GM04504 (cell line): ENCODE results near the gene OSGIN1.
"Not testable (repeated sequence)": the region's sequence is repeated elsewhere in the genome, so short reads cannot be mapped to it uniquely, and the experiment has no call there.

ENCODE experiments used
- DNase-seq: peaks from one replicate; pipeline ENCODE4 v3.0.0-alpha.2; 2012; ENCODE audit warnings: low read depth

OSGIN1 gene

DNA sequence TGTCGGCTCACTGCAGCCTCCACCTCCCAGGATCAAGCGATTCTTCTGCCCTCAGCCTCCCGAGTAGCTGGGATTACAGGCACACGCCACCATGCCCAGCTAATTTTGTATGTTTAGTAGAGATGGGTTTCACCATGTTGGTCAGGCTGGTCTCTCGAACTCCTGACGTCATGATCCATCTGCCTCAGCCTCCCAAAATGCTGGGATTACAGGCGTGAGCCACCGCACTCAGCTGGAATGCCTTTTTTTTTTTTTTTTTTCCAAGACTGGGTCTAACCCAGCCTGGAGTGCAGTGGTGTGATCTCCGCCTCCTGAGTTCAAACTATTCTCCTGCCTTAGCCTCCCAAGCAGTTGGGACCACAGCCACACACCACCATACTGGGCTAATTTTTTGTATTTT lies 11.5 kb upstream of the OSGIN1 start:
- DNase-seq = not testable (repeated sequence)

DNA sequence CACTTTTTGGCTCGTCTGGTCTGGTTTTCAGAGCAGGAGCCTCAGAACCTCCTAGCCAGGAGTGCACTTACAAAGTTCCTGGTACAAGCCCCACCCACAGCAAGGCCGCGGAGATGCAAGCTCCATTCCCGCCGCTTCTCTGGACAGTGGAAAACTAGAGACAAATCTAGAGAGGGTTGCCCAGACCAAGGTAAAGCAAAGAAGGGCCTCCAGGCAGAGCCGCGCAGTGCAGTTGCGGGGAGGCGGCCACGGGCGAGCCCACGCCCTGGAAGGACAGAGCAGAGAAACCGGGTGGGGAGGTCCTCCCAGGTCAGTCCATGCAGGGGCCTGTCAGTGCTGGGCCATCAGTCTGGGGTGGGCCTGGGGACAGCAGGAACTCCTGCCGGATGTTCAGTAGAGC lies 11.0 kb upstream of the OSGIN1 start:
- no peak for DNase-seq

DNA sequence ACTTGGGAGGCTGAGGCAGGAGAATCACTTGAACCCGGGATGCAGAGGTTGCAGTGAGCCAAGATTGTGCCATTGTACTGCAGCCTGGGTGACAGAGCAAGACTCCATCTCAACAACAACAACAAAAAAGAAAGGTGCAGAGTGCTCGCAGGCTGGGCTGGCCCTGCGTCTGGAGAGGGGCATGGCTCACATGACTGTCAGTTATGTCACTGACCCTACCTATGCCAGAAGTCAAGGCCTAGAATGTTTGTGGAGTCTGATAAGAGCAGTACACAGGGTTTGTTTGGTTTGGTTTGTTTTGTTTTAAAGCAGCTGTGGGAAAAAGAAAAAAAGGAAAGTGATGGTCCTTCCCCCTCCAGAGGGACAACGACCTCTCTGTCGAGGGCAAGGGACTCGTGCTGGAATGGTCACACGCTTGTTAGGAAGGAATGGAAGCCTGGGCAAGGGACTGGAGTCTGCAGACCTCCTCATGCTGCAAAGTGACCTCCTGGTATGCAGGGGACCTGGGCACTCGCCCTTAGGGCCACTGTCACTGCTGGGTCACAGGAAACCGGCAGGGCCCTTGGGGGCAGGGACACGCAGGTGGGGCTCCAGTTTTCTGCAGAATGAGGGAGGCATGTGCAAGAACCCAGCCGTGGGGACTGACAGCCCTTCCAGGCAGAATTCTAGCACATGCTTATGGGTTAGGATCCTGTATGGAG lies 10.1 kb upstream of the OSGIN1 start:
- DNase-seq = no peak

- DNase-seq = no peak
These were observed 9.5 kb upstream of the OSGIN1 start for GRCh38 chr16:83943516-83944050.

DNA sequence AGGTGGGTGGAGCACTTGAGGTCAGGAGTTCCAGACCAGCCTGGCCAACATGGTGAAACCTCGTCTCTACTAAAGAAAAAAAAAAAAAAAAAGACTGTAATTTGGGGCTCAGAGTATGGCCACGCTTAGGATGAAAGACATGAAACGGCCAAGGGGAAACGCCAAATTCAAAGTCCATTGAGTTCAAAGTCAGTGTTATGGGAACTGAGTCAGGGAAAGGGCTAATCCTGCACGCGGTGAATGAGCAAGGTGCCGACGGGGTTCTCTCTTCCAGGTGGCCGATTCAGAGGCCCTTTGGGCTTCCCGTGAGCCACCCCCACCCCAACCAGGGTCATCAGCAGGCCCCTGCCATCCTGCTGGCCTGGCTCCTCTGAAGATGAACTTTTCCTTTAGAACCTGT lies 7.5 kb upstream of the OSGIN1 start:
- no peak for DNase-seq

GRCh38 chr16:83946154-83946780 lies 6.8 kb upstream of the OSGIN1 start:
- no peak for DNase-seq

DNA sequence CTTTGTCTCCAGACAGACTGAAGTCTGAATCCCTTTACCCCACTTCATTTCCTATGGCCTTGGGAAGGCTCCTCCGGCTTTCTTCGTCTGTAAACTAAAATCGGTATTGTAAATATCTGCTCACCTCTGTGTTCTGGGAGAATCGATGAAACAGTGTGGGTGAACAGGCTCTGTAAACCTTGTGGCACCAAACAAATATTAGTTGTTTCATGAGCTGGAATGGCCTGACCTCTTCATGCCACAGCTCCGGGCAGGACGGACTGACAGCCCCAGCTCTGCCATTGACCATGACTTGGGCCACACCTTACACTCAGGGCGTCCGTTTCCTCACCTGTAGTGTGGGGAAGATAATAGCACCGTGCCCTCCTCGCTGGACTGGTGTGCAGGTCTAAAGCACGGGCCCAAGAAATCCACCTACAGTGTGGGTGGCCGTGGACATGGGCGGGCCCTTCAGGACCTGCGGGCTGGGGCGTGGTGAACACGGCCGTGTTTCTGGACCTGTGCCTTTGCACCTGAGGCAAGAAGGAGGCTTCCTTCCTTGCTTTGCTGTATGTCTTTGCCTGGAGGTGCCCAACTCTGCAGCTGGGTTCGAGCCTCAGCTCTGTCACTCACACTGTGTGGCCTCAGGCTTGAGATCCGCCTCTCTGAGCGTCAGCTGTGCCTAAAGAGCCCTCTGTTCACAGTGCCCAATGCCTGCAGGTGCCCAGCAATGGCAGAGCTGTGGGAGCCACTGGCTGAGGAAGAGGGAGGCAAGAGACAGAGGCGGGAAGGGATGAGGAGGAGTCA lies 6.1 kb upstream of the OSGIN1 start:
- DNase-seq = no peak

- DNase-seq = no peak
These were observed 5.3 kb upstream of the OSGIN1 start for GRCh38 chr16:83947642-83948234.

DNA sequence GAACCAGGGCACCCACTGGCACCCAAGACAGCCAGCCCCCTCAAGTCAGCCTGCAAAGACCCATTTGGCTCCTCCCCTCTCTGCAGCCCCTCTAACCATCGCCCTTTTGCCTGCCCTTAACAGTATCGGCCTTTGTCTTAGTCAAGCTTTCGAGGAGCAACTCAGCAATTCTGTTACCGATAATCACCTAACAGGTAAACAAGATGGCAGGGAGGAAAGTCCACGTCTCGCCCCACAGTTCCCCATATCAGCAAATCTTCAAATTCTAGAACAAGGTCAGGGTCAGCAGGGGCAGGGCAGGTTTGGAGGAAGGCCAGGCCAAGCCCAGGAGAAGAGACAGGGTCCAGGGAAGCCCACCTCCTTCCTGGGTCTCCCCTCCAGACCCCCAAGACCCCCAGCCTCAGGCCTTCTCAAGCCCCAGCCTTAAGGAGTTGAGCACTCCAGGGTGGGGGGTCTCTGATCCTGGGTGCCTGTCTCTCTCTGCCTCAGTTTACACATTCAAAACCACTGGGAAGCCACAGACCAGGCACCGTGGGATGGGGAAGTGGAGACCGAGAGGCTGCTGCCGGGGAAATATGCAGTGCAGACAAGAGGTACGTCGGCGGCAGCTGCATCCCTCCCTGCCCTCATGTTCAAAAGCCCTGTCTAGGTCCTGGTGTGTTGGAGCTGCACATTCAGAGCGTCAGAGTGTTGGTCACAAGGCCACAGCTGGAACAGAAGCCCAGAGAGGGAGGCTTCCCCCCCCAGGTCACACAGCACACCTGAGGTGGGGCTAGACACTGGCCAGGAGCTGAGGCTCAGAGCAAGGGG lies 3.9 kb upstream of the OSGIN1 start:
- DNase-seq = no peak

- no peak for DNase-seq
These were observed 3.4 kb upstream of the OSGIN1 start for GRCh38 chr16:83949724-83950001.

- not testable (repeated sequence) for DNase-seq
These were observed 2.1 kb upstream of the OSGIN1 start for GRCh38 chr16:83950862-83951399.

DNA sequence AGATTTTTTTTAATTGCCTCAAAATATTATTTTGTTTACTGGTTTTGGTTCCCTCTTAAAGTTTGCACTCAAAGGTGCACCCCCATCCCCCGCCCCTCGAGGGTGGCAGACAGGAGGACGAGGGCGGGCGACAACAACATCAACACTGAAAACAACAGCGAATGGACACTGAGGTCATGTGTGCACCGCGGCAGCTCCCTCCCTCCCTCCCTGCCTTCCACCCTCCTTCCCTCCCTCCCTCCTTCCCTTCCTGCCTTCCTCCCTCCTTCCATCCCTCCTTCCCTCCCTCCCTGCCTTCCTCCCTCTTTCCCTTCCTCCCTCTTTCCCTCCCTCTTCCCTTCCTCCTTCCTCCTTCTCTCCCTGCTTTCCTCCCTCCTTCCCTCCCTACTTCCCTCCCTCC lies 1.5 kb upstream of the OSGIN1 start:
- DNase-seq = no peak

GRCh38 chr16:83952587-83952939 lies 477 bp upstream of the OSGIN1 start:
- no peak for DNase-seq

- DNase-seq = no peak
These were observed 946 bp downstream of the OSGIN1 start for GRCh38 chr16:83953796-83954576.

DNA sequence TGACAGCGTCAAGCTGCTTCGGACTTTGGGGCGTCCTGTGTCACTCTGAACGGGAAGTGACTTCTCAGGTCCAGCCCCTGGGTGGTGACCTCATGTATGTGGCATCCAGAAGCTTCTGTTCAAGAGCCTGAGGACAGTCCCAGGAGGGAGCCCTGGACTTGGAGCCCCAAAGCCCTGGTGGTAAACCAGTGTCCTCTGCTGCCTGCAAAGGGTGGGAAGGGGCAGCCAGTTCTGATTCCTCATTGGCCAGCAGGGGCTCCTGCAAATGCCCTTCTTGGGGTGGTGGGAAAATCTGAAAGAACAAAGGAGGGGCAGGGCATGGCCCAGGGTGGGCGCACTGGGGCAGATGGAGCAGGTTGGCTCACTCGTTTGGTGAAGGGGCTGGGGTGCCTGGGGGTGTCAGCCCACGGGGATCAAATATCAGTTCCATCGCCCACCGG lies 1.6 kb downstream of the OSGIN1 start:
- DNase-seq = peak; percentile 34

DNA sequence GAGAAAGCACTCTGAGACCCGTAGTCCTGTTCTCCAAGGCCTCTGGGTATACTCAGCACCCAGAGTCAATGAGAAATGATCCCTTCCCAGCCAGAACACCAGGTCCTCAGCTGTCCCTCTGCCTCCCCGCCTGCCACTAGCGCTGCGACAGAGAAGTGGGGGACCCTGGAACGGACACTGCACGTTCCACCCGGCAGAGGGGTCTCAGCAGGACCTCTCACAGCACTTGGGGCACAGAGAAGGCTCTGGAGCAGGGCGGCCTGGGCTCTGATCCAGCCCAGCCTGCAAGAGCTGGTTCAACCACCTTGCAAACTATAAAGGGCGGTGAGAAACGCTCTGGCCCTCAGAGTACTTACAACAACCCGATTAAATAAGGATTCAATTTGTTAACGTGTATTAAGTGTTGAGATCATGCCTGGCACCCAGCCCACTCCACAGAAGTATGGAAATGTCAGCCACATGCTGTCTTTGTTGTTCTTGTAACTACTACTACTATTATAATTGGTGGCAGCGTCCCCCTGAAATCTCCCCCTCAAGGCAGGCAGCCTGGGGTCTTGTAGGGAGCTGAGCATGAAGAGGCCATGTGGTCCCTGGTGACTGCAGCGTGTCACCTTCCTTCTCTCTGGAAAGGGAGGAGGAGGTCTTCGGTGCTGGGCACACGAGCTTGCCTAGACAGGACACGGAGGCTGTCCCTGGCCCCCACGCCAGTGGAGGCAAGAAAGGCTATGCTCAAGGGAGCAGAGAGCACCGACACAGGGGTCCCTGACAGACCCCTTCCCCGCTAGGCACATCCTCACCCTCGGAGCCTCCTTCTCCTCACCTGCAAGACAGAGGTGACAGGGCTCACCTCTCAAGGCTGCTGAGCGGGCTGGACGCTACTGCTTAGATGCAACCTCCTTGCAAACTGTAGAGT lies 2.4 kb downstream of the OSGIN1 start:
- no peak for DNase-seq

DNA sequence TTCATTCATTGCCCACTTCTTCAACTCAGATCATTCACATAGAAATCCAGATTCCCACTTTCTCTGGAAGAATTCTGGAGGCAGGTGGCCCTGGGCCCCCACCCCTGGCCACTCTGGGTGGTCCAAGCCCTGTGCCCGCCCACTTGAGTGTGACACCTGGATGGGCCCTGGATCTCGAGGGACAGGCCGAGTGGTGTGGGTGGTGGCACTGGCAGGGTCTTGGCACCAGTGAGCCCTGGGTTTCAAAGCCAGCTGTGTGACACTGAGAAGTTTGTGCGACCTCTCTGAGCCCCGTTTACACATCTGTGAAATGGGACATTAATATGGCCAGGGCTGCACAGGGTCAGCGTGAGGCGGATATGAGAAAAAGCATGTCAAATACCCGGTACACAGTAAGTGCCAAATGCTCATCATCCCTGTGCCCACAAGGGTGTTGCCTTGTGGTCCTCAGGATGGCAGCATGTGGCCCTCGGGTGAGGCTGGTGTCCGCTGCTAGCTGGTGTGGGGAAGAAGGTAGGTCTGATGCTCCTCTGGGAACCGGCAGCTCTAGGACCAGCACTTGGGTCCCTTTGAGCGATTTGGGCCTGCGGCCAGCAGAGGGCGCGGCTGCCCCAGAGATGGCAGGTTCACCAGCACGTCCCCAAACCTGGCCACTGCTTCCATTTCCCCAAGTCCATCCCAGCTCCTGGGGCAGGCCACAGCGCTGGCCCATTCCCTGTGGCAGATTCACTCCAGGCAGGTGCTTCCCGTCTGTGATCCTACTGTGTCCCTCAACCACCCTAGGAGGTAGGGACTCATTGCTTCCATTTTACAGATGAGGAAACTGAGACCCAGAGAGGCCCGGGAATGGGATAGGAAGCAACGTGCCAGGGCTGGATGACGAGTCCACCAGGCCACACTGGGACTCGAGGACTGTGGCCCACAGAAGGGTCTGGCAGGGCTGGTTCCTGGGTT lies 3.6 kb downstream of the OSGIN1 start:
- peak; percentile 38 for DNase-seq

GRCh38 chr16:83957296-83957855 lies 4.3 kb downstream of the OSGIN1 start:
- no peak for DNase-seq
